ENCODE results near the gene NAGLU. TPM values are rescaled to one million over a fixed set of nuclear protein-coding genes. Genes with fewer than 3 reads are reported as not detected.
"Not testable (repeated sequence)": the region's sequence is repeated elsewhere in the genome, so short reads cannot be mapped to it uniquely, and the experiment has no call there.

Gene NAGLU
- total and polyA plus RNA-seq, 9 donors: 15.4 to 24.1 (median 20.6) TPM

- no peak for DNase-seq
- WGBS (ENCODE audit: insufficient coverage): 100% methylated on average over 1 of the region's 2 CpGs
- Histone ChIP-seq H3K36me3 (ENCODE audit: control insufficient read depth, insufficient read depth, low read length) (no peaks in the 10 kb centered on the region), H3K27ac (ENCODE audit: low read length) (no peak overlapping the region), H3K4me1 (ENCODE audit: control insufficient read depth, insufficient read depth, low read length) (peaks cover 20% of the 10 kb centered on the region), H3K9me3 (replicated peaks; ENCODE audit: control insufficient read depth, low read depth, low read length) (no peaks in the 10 kb centered on the region), H3K4me3 (ENCODE audit: low read length) (no peak overlapping the region), H3K27me3 (ENCODE audit: control insufficient read depth, insufficient read depth, low read length) (no peaks in the 10 kb centered on the region)
These were observed 5.0 kb upstream of the NAGLU start for GRCh38 chr17:42530952-42531454.

- DNase-seq: peak; percentile 77
- H3K27ac ChIP-seq (ENCODE audit: low read length): peak overlapping the region; percentile 75
- peaks cover 22% of the 10 kb centered on the region for H3K4me1 ChIP-seq (ENCODE audit: control insufficient read depth, insufficient read depth, low read length)
- no peaks in the 10 kb centered on the region for H3K9me3 ChIP-seq (replicated peaks; ENCODE audit: control insufficient read depth, low read depth, low read length)
- peak overlapping the region; percentile 54 for H3K4me3 ChIP-seq (ENCODE audit: low read length)
- WGBS (ENCODE audit: insufficient coverage): 13% methylated on average over 44 of the region's 60 CpGs
- H3K27me3 ChIP-seq (ENCODE audit: control insufficient read depth, insufficient read depth, low read length): no peaks in the 10 kb centered on the region
- H3K36me3 ChIP-seq (ENCODE audit: control insufficient read depth, insufficient read depth, low read length): no peaks in the 10 kb centered on the region
These were observed 4.3 kb upstream of the NAGLU start for GRCh38 chr17:42531455-42532354.

GRCh38 chr17:42535155-42536047 is 640 bp upstream of the NAGLU start:
- Histone ChIP-seq H3K4me1 (ENCODE audit: control insufficient read depth, insufficient read depth, low read length) (peaks cover 33% of the 10 kb centered on the region), H3K27ac (ENCODE audit: low read length) (peak overlapping the region; percentile 89), H3K36me3 (ENCODE audit: control insufficient read depth, insufficient read depth, low read length) (peaks cover 28% of the 10 kb centered on the region), H3K9me3 (replicated peaks; ENCODE audit: control insufficient read depth, low read depth, low read length) (no peaks in the 10 kb centered on the region), H3K27me3 (ENCODE audit: control insufficient read depth, insufficient read depth, low read length) (no peaks in the 10 kb centered on the region), H3K4me3 (ENCODE audit: low read length) (peak overlapping the region; percentile 38)
- no peak for DNase-seq
- WGBS (ENCODE audit: insufficient coverage): 32% methylated on average over 15 of the region's 26 CpGs

GRCh38 chr17:42536372-42537155 is 523 bp downstream of the NAGLU start:
- Histone ChIP-seq H3K27ac (ENCODE audit: low read length) (peak overlapping the region; percentile 94), H3K36me3 (ENCODE audit: control insufficient read depth, insufficient read depth, low read length) (peaks cover 39% of the 10 kb centered on the region), H3K4me3 (ENCODE audit: low read length) (peak overlapping the region; percentile 68), H3K27me3 (ENCODE audit: control insufficient read depth, insufficient read depth, low read length) (no peaks in the 10 kb centered on the region), H3K4me1 (ENCODE audit: control insufficient read depth, insufficient read depth, low read length) (peaks cover 33% of the 10 kb centered on the region), H3K9me3 (replicated peaks; ENCODE audit: control insufficient read depth, low read depth, low read length) (no peaks in the 10 kb centered on the region)
- peak; percentile 93 for DNase-seq
- under 1% methylated on average over 52 of the region's 65 CpGs for WGBS (ENCODE audit: insufficient coverage)

GRCh38 chr17:42537156-42537805 is 1.2 kb downstream of the NAGLU start:
- no peaks in the 10 kb centered on the region for H3K27me3 ChIP-seq (ENCODE audit: control insufficient read depth, insufficient read depth, low read length)
- peaks cover 32% of the 10 kb centered on the region for H3K4me1 ChIP-seq (ENCODE audit: control insufficient read depth, insufficient read depth, low read length)
- 86% methylated on average over 16 of the region's 31 CpGs for WGBS (ENCODE audit: insufficient coverage)
- H3K4me3 ChIP-seq (ENCODE audit: low read length): peak overlapping the region; percentile 68
- DNase-seq: no peak
- H3K9me3 ChIP-seq (replicated peaks; ENCODE audit: control insufficient read depth, low read depth, low read length): no peaks in the 10 kb centered on the region
- peaks cover 42% of the 10 kb centered on the region for H3K36me3 ChIP-seq (ENCODE audit: control insufficient read depth, insufficient read depth, low read length)
- H3K27ac ChIP-seq (ENCODE audit: low read length): peak overlapping the region; percentile 94

- Histone ChIP-seq H3K9me3 (replicated peaks; ENCODE audit: control insufficient read depth, low read depth, low read length) (no peaks in the 10 kb centered on the region), H3K4me1 (ENCODE audit: control insufficient read depth, insufficient read depth, low read length) (peaks cover 39% of the 10 kb centered on the region), H3K4me3 (ENCODE audit: low read length) (no peak overlapping the region), H3K27ac (ENCODE audit: low read length) (no peak overlapping the region), H3K27me3 (ENCODE audit: control insufficient read depth, insufficient read depth, low read length) (no peaks in the 10 kb centered on the region), H3K36me3 (ENCODE audit: control insufficient read depth, insufficient read depth, low read length) (peaks cover 49% of the 10 kb centered on the region)
- no peak for DNase-seq
- 100% methylated on average over 2 of the region's 5 CpGs for WGBS (ENCODE audit: insufficient coverage)
These were observed 1.9 kb downstream of the NAGLU start for GRCh38 chr17:42537826-42538451.

GRCh38 chr17:42538482-42538881 is 2.4 kb downstream of the NAGLU start:
- 97% methylated on average over 9 of the region's 14 CpGs for WGBS (ENCODE audit: insufficient coverage)
- no peak overlapping the region for H3K4me3 ChIP-seq (ENCODE audit: low read length)
- H3K9me3 ChIP-seq (replicated peaks; ENCODE audit: control insufficient read depth, low read depth, low read length): no peaks in the 10 kb centered on the region
- no peak for DNase-seq
- no peaks in the 10 kb centered on the region for H3K27me3 ChIP-seq (ENCODE audit: control insufficient read depth, insufficient read depth, low read length)
- peaks cover 54% of the 10 kb centered on the region for H3K36me3 ChIP-seq (ENCODE audit: control insufficient read depth, insufficient read depth, low read length)
- H3K4me1 ChIP-seq (ENCODE audit: control insufficient read depth, insufficient read depth, low read length): peaks cover 44% of the 10 kb centered on the region
- H3K27ac ChIP-seq (ENCODE audit: low read length): no peak overlapping the region

GRCh38 chr17:42540558-42540957 is 4.5 kb downstream of the NAGLU start:
- Histone ChIP-seq H3K36me3 (ENCODE audit: control insufficient read depth, insufficient read depth, low read length) (peaks cover 66% of the 10 kb centered on the region), H3K4me1 (ENCODE audit: control insufficient read depth, insufficient read depth, low read length) (peaks cover 56% of the 10 kb centered on the region)
- 100% methylated on average over 3 of the region's 4 CpGs for WGBS (ENCODE audit: insufficient coverage)
- not testable (repeated sequence) for H3K9me3 ChIP-seq (replicated peaks; ENCODE audit: control insufficient read depth, low read depth, low read length); H3K27ac ChIP-seq (ENCODE audit: low read length); H3K27me3 ChIP-seq (ENCODE audit: control insufficient read depth, insufficient read depth, low read length); DNase-seq; H3K4me3 ChIP-seq (ENCODE audit: low read length)
